HG03575 (cell line): ENCODE measurements around the gene PITPNM2.

Source experiments
- ATAC-seq: cut with Tn5 transposase; IDR thresholded peaks from one replicate; pipeline ENCODE4 v1.9.1; 2021; ENCODE audit not compliant: unreplicated experiment, insufficient number of reproducible peaks, low FRiP score; ENCODE audit errors: extremely low read depth

Gene PITPNM2

DNA sequence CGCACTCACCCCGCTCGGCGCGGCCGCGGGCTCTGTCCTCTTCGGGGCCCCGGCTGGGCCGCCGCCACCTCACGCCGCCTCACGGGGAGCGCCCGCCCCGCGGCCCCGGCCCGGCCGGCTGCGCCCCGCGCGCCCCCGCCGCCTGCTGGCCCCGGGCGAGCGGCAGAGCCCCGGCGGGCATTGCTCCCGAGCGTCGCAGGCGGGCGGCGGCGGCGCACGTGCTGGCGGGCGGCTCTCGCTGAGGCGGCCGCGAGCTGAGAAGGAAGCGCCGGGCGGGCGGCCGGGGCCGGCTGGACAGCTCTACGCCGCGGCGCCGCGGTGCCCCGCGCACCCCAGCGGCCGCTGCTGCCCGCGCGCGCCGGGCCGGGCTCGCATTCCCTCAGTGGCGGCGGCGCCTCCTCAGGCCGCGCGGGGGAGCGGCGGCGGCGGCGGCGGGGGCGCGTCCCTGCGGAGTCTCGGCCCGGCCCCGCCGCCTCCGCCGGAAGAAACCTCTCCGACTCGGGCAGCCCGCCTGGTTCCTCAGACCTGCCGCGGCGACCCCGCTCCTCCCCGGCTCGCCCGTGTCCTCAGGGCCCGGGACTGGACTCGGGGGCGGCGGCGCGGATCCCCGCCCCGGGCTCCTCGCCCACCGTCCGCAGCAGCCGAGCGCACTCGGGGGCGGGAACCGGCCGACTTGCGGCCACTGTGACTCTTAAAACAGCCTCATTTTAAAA lies at the start of gene PITPNM2:
TSS of gene PITPNM2 (minus strand) at position 347 of the 713 bp plus-strand sequence. CDS start 116,500 bp downstream, outside the sequence.
- no peak for ATAC-seq

DNA sequence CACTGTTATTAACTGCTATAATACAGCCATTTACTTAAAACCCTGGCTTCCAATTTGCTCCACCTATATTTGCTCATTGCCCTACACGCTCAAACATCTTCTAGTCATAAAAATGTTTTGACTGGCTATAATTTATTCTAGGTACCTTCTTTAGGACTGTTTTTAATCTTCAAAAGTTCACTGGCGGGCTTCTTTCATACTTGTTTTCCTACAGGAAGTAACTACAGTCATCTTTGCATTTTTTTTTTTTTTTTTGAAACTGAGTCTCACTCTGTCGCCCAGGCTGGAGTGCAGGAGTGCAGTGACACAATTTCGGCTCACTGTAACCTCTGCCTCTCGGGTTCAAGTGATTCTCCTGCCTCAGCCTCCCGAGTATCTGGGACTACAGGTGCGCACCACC lies 49.5 kb upstream of the PITPNM2 start:
- no peak for ATAC-seq

GRCh38 chr12:123199936-123200335 lies 49.0 kb upstream of the PITPNM2 start:
- ATAC-seq, result no peak

GRCh38 chr12:123187637-123188036 lies 36.7 kb upstream of the PITPNM2 start:
- ATAC-seq, result no peak

DNA sequence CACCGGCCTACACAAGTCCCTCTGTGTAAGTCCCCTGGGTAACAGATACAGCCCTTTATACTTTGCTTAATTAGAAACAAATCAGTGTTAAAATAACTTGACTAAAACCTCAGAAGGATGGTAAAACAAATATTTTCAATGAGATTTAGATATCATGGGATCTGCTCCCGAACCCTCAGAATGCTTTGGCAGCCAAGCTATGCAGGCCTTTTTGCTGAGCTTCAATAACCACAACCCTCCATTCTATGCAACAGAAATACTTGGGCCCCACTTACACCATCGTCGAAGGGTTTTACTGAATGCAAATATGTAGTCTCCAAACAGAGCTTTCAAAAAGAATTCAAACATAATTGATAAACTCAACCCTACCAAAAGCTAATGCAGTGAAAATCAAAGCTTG lies 29.3 kb upstream of the PITPNM2 start:
- ATAC-seq, result no peak

- no peak for ATAC-seq
Measured at GRCh38 chr12:123171967-123172366, 21.1 kb upstream of the PITPNM2 start.

DNA sequence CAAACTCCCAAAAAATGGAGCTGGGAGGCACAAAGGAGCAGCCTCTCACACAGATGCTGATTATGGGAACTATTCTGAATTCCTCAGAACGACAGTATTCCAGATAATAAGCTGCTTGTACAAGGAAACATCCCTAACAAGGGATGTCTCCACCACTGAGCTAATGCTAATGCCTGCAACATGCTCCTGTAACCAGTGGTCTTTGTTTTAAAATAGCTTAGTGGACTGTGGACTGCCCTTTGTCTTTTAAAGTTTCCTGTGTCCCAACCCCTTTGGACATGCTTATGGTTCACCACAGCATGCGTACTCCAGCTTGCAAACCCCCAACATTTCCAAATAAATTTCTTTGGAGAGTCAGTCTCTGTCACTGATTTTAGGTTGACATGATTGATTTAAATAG lies 16.4 kb upstream of the PITPNM2 start:
- no peak for ATAC-seq

DNA sequence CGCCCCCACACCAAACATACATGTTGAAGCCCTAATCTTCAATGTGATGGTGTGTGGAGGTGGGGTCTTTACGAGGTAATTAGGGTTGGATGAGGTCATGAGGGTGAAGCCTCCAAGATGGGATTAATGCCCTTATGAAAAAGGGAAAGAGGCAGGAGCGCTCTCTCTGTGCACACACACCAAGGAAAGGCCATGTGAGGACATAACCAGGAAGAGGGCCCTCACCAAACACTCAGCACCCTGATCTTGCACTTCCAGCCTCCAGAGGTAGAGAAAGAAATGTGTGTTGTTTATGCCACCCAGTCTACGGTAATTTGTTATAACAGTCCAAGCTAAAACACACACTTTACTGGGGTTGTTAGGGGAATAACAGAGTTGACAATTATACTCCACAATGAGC lies 14.6 kb upstream of the PITPNM2 start:
- ATAC-seq, result no peak

GRCh38 chr12:123164710-123165261 lies 13.9 kb upstream of the PITPNM2 start:
- ATAC-seq, result no peak

DNA sequence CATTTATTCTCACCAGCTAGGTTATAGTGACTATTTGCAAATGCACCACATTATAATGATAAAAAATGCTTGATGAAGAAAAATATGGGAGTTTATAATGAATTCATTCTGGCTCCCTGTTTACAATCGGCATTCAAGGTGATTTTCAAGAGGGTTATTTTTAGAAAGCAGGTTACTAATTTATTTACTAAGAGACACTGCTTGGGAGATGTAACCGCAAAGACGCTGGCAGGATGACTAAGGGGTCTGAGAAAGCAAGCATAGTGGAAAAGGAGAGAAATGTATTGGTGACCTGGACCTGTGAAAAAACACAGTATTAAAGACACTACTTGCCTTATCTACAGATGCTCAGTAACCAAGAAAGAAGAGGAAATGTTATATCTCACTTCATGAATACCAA lies 13.3 kb upstream of the PITPNM2 start:
- ATAC-seq, result no peak

DNA sequence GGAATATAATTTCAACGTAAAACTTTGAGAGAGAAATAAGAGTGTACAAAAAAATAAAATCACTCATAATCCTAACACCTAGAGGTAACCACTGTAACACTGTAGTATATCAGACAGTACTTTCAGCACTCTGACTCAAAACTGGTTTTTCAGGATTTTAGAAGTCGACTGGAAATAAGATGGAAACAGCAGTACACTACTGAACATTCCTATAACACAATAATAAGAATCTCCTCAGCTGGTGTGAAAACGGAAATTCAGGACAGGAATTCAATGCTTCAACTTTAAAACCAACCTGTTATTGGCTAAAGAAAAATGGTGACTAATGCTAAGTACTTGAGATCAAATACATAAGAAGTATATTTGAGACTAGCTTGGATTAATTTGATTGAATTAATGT lies 12.3 kb upstream of the PITPNM2 start:
- ATAC-seq, result no peak

- no peak for ATAC-seq
Measured at GRCh38 chr12:123160801-123161487, 10.1 kb upstream of the PITPNM2 start.

GRCh38 chr12:123153906-123154305 lies 3.0 kb upstream of the PITPNM2 start:
- no peak for ATAC-seq

DNA sequence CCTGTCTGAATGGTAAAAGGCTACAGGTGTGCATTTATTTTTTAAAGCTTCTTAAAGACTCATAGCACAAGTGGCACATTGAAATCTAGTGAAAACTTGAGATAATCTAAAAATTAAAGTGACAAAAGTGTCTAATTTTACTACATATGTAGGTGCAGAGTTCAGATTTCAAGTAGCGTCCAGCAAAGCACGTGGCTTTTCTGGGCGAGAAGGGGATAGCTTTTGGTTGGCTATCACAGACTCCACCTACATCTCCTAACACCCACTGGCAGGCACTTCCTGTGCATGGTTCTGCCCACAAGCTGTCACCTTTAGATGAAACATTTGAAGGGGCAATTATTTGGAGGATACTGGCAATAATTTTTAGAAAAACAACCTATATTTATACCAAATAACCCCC lies 1.9 kb upstream of the PITPNM2 start:
- no peak for ATAC-seq

GRCh38 chr12:123151457-123152454 lies 866 bp upstream of the PITPNM2 start:
- ATAC-seq, result no peak

GRCh38 chr12:123150275-123150743 lies 581 bp downstream of the PITPNM2 start:
- no peak for ATAC-seq

DNA sequence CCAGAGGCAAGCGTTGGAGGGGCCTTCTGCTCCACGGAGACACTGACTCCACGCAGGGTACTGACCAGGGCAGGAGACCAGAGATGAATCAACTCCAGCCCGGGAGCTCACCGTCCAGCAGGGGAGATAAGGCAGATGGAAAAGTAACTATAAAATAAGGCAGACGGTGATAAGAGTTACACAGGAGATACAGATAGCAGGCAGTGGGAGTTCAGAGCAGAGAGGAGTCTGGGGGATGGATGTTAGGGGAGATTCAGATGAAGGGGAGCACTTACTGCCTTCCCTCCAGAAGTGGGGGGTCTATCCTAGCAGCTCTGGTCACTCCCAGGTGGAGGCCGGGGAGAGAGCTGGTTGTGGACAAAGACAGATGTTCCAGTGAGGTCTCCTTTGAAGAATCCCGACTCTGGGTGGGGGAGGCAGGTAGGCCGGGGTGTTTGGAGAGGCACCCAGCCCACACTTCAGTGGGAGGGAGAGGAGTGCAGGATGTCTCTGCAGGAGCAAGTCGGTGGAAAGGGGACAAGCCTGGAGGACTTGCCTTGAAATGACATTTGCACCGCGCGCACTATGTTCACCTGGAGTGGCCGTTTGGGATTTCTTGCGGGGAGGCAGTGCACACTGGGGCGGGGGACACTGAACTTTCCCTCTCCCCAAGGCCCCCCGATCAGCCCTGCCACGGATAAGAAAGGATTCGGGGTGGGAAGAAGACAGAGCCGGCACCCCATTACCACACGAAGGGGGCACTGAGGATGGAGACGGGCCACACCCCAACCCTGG lies 1.2 kb downstream of the PITPNM2 start:
- no peak for ATAC-seq

- ATAC-seq, result no peak
Measured at GRCh38 chr12:123149088-123149487, 1.8 kb downstream of the PITPNM2 start.
